A673 (cell line): Measurements from ENCODE around the gene ZNF184. TPM values are rescaled to one million over a fixed set of nuclear protein-coding genes. Genes with fewer than 3 reads are reported as not detected.
"Not testable (repeated sequence)": the region's sequence is repeated elsewhere in the genome, so short reads cannot be mapped to it uniquely, and the experiment has no call there.

Source experiments
- BruUV-seq: library from RNA; stranded (reverse); fragments of 400-500 nt; replicated peaks from 2 replicates; lab custom pipeline; 2021; lab: Mats Ljungman, UMichigan
- CTCF ChIA-PET: fragments of 300-600 bp; sonication (Branson Sonifier 250); formaldehyde crosslinking; loops from one replicate; lab custom pipeline; 2022; ENCODE audit warnings: antibody characterized with exemption; lab: Charles Lee
- POLR2A ChIA-PET: fragments of 300-600 bp; sonication (Branson Sonifier 250); formaldehyde crosslinking; loops from one replicate; lab custom pipeline; 2022; ENCODE audit warnings: antibody characterized with exemption; ENCODE audit not compliant: low non-redundant PET; lab: Charles Lee
- DNase-seq: peaks from one replicate; pipeline ENCODE4 v3.0.0-alpha.2; 2015; ENCODE audit warnings: low spot score
- H3K27ac ChIP-seq: fragments of 200-600 bp; sonication (generic); 2 replicates; pipeline ENCODE4 v1.5.1; 2016; ENCODE audit warnings: mixed run types, low read depth, mild to moderate bottlenecking, mixed read lengths, antibody characterized with exemption, low read length; ENCODE audit not compliant: poor library complexity, severe bottlenecking
- H3K27me3 ChIP-seq: fragments of 200-600 bp; sonication (generic); replicated peaks from 2 replicates; pipeline ENCODE4 v1.6.1; 2017; ENCODE audit warnings: mixed run types, low read depth, mild to moderate bottlenecking, mixed read lengths, antibody characterized with exemption, low read length; ENCODE audit not compliant: insufficient read depth, poor library complexity
- H3K36me3 ChIP-seq: fragments of 200-600 bp; sonication (generic); 2 replicates; pipeline ENCODE4 v1.6.1; 2016; ENCODE audit warnings: mixed run types, mild to moderate bottlenecking, mixed read lengths, antibody characterized with exemption, low read length; ENCODE audit not compliant: insufficient read depth, poor library complexity, severe bottlenecking
- H3K4me1 ChIP-seq: fragments of 200-600 bp; sonication (generic); 2 replicates; pipeline ENCODE4 v1.6.1; 2017; ENCODE audit warnings: mixed run types, mild to moderate bottlenecking, mixed read lengths, antibody characterized with exemption, low read length; ENCODE audit not compliant: insufficient read depth, poor library complexity, severe bottlenecking
- H3K4me3 ChIP-seq: fragments of 200-600 bp; sonication (generic); 2 replicates; pipeline ENCODE4 v1.5.1; 2016; ENCODE audit warnings: low read depth, mixed run types, mild to moderate bottlenecking, mixed read lengths, low read length; ENCODE audit not compliant: poor library complexity, severe bottlenecking
- H3K9me3 ChIP-seq: fragments of 200-600 bp; sonication (generic); 2 replicates; pipeline ENCODE4 v1.6.1; 2016; ENCODE audit warnings: mixed run types, low read depth, mild to moderate bottlenecking, mixed read lengths, antibody characterized with exemption, low read length; ENCODE audit not compliant: poor library complexity, severe bottlenecking
- CTCF ChIP-seq: fragments of 300-800, 200-600 bp; sonication (generic); conservative IDR thresholded peaks from 2 replicates; pipeline ENCODE4 v1.5.1; 2017; ENCODE audit warnings: low read depth, mild to moderate bottlenecking, antibody characterized with exemption, low read length, moderate library complexity, mixed read lengths
- EZH2 ChIP-seq: fragments of 200-600 bp; sonication (generic); IDR thresholded peaks from 2 replicates; pipeline ENCODE4 v1.6.1; 2017; ENCODE audit warnings: borderline replicate concordance, low read depth, mild to moderate bottlenecking, mixed read lengths, antibody characterized with exemption, low read length; ENCODE audit not compliant: poor library complexity, severe bottlenecking
- intact Hi-C: fragments of 100-400 bp; cut with micrococcal nuclease; formaldehyde crosslinking; loops from one replicate; pipeline ENCODE4 v1.10.0; 2022; ENCODE audit not compliant: unreplicated experiment
- total RNA-seq: library from RNA; stranded (reverse); gene quantifications from 2 replicates; pipeline ENCODE4 v1.2.3, GENCODE V29; 2021

Gene ZNF184
- total RNA-seq, 1 experiment from 2014 or later, result 19.1 TPM

DNA sequence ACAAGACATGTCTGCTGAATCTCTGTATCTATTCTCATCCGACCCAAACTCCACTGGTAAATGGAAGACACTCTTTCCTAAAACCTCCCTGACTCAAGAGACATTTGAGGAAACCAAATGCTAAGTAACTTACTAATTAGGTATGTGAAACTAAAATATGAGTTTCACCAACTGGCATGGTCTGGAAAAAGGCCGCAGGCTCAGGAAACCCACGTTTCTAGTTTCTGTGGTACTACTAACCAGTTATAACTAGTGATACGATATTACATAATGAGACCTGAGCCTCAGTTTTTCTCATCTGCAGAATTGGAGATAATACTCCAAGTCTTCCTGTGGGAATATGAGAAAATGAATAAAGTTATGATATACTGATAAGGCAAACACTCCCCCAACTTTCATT is 44.4 kb downstream of the ZNF184 start:
- TF ChIP-seq EZH2, result no peak
- no peak for TF ChIP-seq CTCF
- no peaks in the 10 kb centered on the region for H3K4me1 ChIP-seq
- no peaks in the 10 kb centered on the region for H3K27me3 ChIP-seq
- no peaks in the 10 kb centered on the region for H3K36me3 ChIP-seq
- no peak overlapping the region for H3K4me3 ChIP-seq
- intact Hi-C loops, result no loop called here
- BruUV-seq, result no TSS peak
- no peak overlapping the region for H3K27ac ChIP-seq
- CTCF ChIA-PET, result no interaction called here
- H3K9me3 ChIP-seq, result no peaks in the 10 kb centered on the region
- POLR2A ChIA-PET, result interaction anchor here (0.6 kb wide), 1 partner anchor 58 kb away, joined by 7 read pairs; no protein-coding TSS in a partner anchor
- DNase-seq, result no peak

DNA sequence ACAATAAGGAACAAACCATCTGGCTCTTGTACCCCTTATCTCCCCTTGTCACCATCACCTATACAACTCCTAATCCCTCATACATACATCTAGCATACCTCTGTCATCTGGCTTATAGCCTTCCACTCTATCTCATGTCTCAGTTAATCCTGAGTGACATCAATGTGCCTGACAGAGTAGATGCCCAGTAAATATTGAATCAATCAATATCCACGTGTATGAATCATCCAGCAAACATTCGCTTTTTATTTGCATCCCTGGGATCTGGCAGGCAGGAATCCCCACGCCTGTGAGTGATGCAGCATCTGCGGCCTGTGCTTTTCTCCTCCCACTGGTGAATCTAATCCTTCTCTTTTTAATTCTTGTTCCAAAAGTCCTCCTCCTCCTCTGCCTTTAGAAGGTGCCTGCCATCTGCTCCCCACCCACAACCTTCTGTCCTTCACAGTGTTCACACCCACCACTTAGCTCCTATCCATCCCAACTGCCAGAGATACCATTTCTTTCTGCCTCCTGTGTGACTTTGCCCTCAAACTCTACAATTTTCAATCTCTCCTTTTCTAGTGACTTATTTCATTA is 46.8 kb downstream of the ZNF184 start:
- CTCF ChIA-PET, result no interaction called here
- intact Hi-C loops, result no loop called here
- DNase-seq, result no peak
- H3K4me3 ChIP-seq, result no peak overlapping the region
- no TSS peak for BruUV-seq
- POLR2A ChIA-PET, result no interaction called here
- H3K36me3 ChIP-seq, result no peaks in the 10 kb centered on the region
- no peaks in the 10 kb centered on the region for H3K9me3 ChIP-seq
- H3K27me3 ChIP-seq, result no peaks in the 10 kb centered on the region
- H3K27ac ChIP-seq, result no peak overlapping the region
- H3K4me1 ChIP-seq, result no peaks in the 10 kb centered on the region
- TF ChIP-seq EZH2, result no peak
- TF ChIP-seq CTCF, result no peak

GRCh38 chr6:27424851-27425250 is 48.1 kb downstream of the ZNF184 start:
- POLR2A ChIA-PET, H3K27me3 ChIP-seq, intact Hi-C loops, CTCF ChIA-PET, H3K4me3 ChIP-seq, H3K9me3 ChIP-seq, DNase-seq, H3K4me1 ChIP-seq, BruUV-seq, H3K27ac ChIP-seq, H3K36me3 ChIP-seq: not testable (repeated sequence)

DNA sequence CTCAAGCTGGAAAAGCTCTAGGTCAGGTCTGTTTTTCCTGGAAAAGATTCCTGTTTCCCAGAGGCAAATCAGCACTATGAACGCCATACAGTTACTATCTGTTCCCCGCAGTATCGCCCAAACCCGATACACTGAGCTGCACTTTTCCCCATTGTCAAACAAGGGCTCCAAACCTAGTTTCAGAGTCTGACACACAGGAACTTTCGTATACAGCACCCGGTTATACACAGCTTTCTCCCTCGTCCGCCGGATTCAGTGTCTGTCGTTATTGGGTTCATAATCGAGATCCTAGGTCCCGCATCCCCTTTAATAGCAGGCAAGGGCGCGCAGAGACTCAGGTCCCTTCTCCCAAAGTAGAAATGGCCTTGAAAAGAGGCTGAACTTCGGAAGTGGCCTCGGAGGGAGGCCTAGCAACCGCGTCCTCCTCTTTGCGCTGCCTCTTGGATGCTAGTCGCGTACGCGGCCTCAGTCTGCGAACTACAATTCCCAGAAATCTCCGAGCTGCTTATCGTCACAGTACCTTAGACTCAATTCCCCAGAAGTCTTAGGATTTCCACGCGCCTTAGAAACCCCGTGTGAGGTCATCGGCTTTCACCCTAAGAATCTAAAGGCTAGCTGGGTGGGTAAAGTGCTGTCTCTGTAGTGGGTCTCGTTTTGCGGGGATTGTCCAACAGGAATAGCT is 50.1 kb downstream of the ZNF184 start:
- intact Hi-C loops, result no loop called here
- H3K27me3 ChIP-seq, result no peaks in the 10 kb centered on the region
- no peak overlapping the region for H3K27ac ChIP-seq
- no peak overlapping the region for H3K4me3 ChIP-seq
- no peaks in the 10 kb centered on the region for H3K36me3 ChIP-seq
- BruUV-seq, result no TSS peak
- ChIA-PET CTCF (no interaction called here), POLR2A (interaction anchor here (0.6 kb wide), 1 partner anchor 136 kb away, joined by 3 read pairs; no protein-coding TSS in a partner anchor)
- no peak for DNase-seq
- no peaks in the 10 kb centered on the region for H3K4me1 ChIP-seq
- no peaks in the 10 kb centered on the region for H3K9me3 ChIP-seq
- TF ChIP-seq CTCF (no peak), EZH2 (no peak)
